PC-9 (cell line): ENCODE data around the gene GCLC. TPM values are rescaled to one million over a fixed set of nuclear protein-coding genes. Genes with fewer than 3 reads are reported as not detected.

ENCODE experiments used
- BruUV-seq: library from RNA; stranded (reverse); fragments of 400-500 nt; replicated peaks from 2 replicates; lab custom pipeline; 2021; lab: Mats Ljungman, UMichigan
- CTCF ChIA-PET: fragments of 300-600 bp; sonication (Branson Sonifier 250); formaldehyde crosslinking; loops from one replicate; lab custom pipeline; 2022; ENCODE audit warnings: antibody characterized with exemption; lab: Charles Lee
- POLR2A ChIA-PET: fragments of 300-600 bp; sonication (Branson Sonifier 250); formaldehyde crosslinking; loops from one replicate; lab custom pipeline; 2022; ENCODE audit warnings: antibody characterized with exemption; ENCODE audit not compliant: unreplicated experiment; lab: Charles Lee
- DNase-seq, 2 experiments: peaks; one replicate each; pipeline versions ENCODE4 v3.0.0 to v3.0.0-alpha.2; 2015 to 2022; ENCODE audit warnings: mixed read lengths in 1 of 2
- H2AFZ ChIP-seq: fragments of 200-600 bp; sonication (generic); 2 replicates; pipeline ENCODE4 v1.8.1; 2017; ENCODE audit warnings: antibody characterized with exemption
- H3F3A ChIP-seq: fragments of 200-600 bp; sonication (generic); 2 replicates; pipeline ENCODE4 v1.8.1; 2017; ENCODE audit warnings: antibody characterized with exemption, mild to moderate bottlenecking, low read depth; ENCODE audit not compliant: insufficient read depth
- H3K27ac ChIP-seq: fragments of 200-600 bp; sonication (generic); 2 replicates; pipeline ENCODE4 v1.6.1; 2016; ENCODE audit warnings: mixed run types
- H3K27me3 ChIP-seq: fragments of 200-600 bp; sonication (generic); 2 replicates; pipeline ENCODE4 v1.6.1; 2016; ENCODE audit warnings: low read depth, mixed run types; ENCODE audit not compliant: insufficient read depth
- H3K36me3 ChIP-seq: fragments of 200-600 bp; sonication (generic); 2 replicates; pipeline ENCODE4 v1.6.1; 2016; ENCODE audit warnings: low read depth, mixed run types
- H3K4me1 ChIP-seq: fragments of 200-600 bp; sonication (generic); replicated peaks from 2 replicates; pipeline ENCODE4 v1.6.1; 2016; ENCODE audit warnings: mixed run types; ENCODE audit not compliant: insufficient read depth
- H3K4me2 ChIP-seq: fragments of 200-600 bp; sonication (generic); 2 replicates; pipeline ENCODE4 v1.6.1; 2017; ENCODE audit warnings: mixed run types
- H3K4me3 ChIP-seq: fragments of 200-600 bp; sonication (generic); 2 replicates; pipeline ENCODE4 v1.6.1; 2016; ENCODE audit warnings: mixed run types
- H3K79me2 ChIP-seq: fragments of 200-600 bp; sonication (generic); 2 replicates; pipeline ENCODE4 v1.6.1; 2017; ENCODE audit warnings: low read depth, mixed run types
- H3K9me2 ChIP-seq: fragments of 200-600 bp; sonication (generic); 2 replicates; pipeline ENCODE4 v1.8.1; 2017; ENCODE audit warnings: mild to moderate bottlenecking; ENCODE audit not compliant: insufficient read depth
- H3K9me3 ChIP-seq: fragments of 200-600 bp; sonication (generic); 2 replicates; pipeline ENCODE4 v1.8.1; 2016; ENCODE audit warnings: low read depth; ENCODE audit not compliant: insufficient read depth
- H4K20me1 ChIP-seq: fragments of 200-600 bp; sonication (generic); 2 replicates; pipeline ENCODE4 v1.8.1; 2017; ENCODE audit not compliant: insufficient read depth
- CTCF ChIP-seq: fragments of 200-600 bp; sonication (generic); conservative IDR thresholded peaks from 2 replicates; pipeline ENCODE4 v1.6.1; 2017; ENCODE audit warnings: mixed run types, antibody characterized with exemption, mild to moderate bottlenecking, moderate library complexity
- EZH2 ChIP-seq: fragments of 200-600 bp; sonication (generic); IDR thresholded peaks from 2 replicates; pipeline ENCODE4 v1.8.0; 2017; ENCODE audit warnings: antibody characterized with exemption, low read depth
- intact Hi-C: fragments of 100-400 bp; cut with micrococcal nuclease; formaldehyde crosslinking; loops from one replicate; pipeline ENCODE4 v1.10.0; 2022; ENCODE audit not compliant: unreplicated experiment
- total RNA-seq: library from RNA; stranded (reverse); gene quantifications from 2 replicates; pipeline ENCODE4 v1.2.3, GENCODE V29; 2021

GCLC gene
- total RNA-seq, 1 experiment from 2014 or later, result 213 TPM

DNA sequence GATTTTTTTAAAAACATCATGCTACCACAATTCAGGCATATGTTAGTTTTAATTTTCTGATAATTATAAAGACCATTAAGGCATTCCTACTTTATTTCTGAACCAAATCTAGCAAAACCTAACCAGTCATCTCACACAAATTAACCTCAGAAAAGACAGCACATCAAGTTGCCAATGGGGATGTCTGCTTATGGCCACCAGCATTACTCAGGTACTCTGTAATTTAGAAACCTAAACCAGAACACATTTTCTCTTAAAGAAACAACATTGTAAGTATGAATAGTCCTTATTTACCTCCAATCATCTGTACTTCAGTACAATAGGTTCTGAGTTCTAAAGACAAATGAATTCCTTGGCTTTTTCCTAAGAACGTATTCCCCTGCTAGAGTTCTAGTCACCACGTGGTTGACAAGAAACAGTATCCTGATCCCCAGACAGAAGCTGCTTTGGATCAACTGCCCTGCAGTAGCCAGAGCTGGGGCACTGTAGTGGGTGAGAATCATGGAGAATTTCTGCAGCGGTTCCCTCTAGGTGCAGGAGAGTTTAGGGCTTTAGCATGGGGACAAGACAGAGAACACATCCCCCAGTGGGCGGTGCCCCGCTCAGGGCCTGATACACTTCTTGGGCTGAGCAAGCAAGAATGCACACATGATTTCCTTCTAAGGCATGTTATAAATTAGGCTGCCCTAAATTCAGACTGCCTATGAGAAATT is 15.4 kb downstream of the GCLC start:
- Histone ChIP-seq H4K20me1 (peaks cover 97% of the 10 kb centered on the region), H2AFZ (no peak overlapping the region), H3K27me3 (no peaks in the 10 kb centered on the region), H3K36me3 (peaks cover 14% of the 10 kb centered on the region), H3K27ac (0 out of 2 replicates have a peak overlapping the region, but pooled peaks have one; percentile 13), H3K4me1 (peaks cover 38% of the 10 kb centered on the region), H3K79me2 (peaks cover 100% of the 10 kb centered on the region), H3K9me3 (no peaks in the 10 kb centered on the region), H3K4me2 (no peak overlapping the region), H3F3A (peaks cover 21% of the 10 kb centered on the region), H3K4me3 (no peak overlapping the region), H3K9me2 (no peaks in the 10 kb centered on the region)
- intact Hi-C loops, result no loop called here
- ChIA-PET CTCF (no interaction called here), POLR2A (no interaction called here)
- BruUV-seq, result no TSS peak
- TF ChIP-seq EZH2, result no peak
- no peak for TF ChIP-seq CTCF
- DNase-seq, result no peak

DNA sequence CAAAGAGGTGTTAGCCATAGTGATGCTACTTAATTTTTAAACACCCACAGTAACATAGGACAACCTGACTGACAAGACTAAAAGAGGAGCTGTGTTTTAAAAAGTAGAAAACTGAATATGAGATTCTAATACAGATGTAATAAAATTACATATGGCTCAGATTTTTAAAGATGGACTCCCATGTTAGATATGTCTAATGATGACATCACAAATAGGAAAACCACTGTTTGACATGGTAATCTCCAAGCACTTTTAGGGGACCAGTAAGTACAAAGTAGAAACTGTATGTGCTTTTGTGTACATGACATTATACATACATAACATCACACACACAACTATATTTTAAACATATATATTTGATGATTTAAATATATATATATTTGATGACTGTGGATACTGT is 16.8 kb downstream of the GCLC start:
- Histone ChIP-seq H4K20me1 (peaks cover 97% of the 10 kb centered on the region), H3K79me2 (peaks cover 100% of the 10 kb centered on the region), H3K9me2 (no peaks in the 10 kb centered on the region), H3K36me3 (peaks cover 19% of the 10 kb centered on the region), H3K27ac (no peak overlapping the region), H2AFZ (no peak overlapping the region), H3K4me3 (no peak overlapping the region), H3K27me3 (no peaks in the 10 kb centered on the region), H3K9me3 (no peaks in the 10 kb centered on the region), H3F3A (peaks cover 21% of the 10 kb centered on the region), H3K4me1 (peaks cover 44% of the 10 kb centered on the region), H3K4me2 (no peak overlapping the region)
- TF ChIP-seq EZH2 (no peak), CTCF (no peak)
- no TSS peak for BruUV-seq
- DNase-seq, result no peak
- POLR2A ChIA-PET, result no interaction called here
- CTCF ChIA-PET, result interaction anchor here (0.5 kb wide), 1 partner anchor 441 kb away, joined by 3 read pairs; no protein-coding TSS in a partner anchor
- intact Hi-C loops, result no loop called here

DNA sequence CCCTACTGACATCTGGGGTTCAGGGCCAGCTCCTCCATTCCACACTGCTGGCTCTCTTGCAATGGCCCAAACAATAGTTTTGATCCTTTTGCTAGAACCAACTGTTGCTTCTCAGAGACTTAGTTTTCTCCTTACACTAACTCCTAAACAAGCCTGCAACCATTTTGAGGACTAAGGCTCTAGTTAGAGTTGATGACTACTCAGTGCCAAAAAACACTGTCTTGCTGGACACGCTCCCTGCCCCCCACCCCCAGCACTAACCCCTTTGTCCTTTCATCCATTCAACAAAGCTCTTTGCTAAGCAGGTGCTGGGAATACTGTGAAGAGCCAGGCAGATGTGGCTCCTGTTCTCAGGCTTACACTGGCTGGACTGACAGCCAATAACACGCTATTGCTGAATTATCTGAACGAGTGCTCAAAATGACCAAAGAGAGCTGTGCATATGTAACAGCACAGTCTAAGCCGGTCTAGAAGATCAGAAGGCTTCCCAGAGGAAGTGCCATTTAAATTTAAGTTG is 17.6 kb downstream of the GCLC start:
- H4K20me1 ChIP-seq, result peaks cover 96% of the 10 kb centered on the region
- H3K4me1 ChIP-seq, result peaks cover 36% of the 10 kb centered on the region
- H3K4me3 ChIP-seq, result no peak overlapping the region
- H3K36me3 ChIP-seq, result peaks cover 18% of the 10 kb centered on the region
- BruUV-seq, result no TSS peak
- H3K27ac ChIP-seq, result no peak overlapping the region
- H3K4me2 ChIP-seq, result 0 out of 2 replicates have a peak overlapping the region, but pooled peaks have one; percentile 13
- intact Hi-C loops, result no loop called here
- TF ChIP-seq CTCF, result no peak
- no peak for TF ChIP-seq EZH2
- ChIA-PET POLR2A (no interaction called here), CTCF (no interaction called here)
- no peaks in the 10 kb centered on the region for H3K9me2 ChIP-seq
- H3F3A ChIP-seq, result peaks cover 21% of the 10 kb centered on the region
- no peaks in the 10 kb centered on the region for H3K9me3 ChIP-seq
- H3K27me3 ChIP-seq, result no peaks in the 10 kb centered on the region
- DNase-seq, result no peak
- H3K79me2 ChIP-seq, result peaks cover 100% of the 10 kb centered on the region
- no peak overlapping the region for H2AFZ ChIP-seq
